Stimulated activated CD4-positive, alpha-beta T cell treated with anti-CD3 and anti-CD28 coated beads, Interleukin-4, amount 100 ng/mL, for 4 hours (primary cell): ENCODE results near the gene TEX10.
"Not testable (repeated sequence)": the region's sequence is repeated elsewhere in the genome, so short reads cannot be mapped to it uniquely, and the experiment has no call there.

ENCODE experiments used
- DNase-seq, 2 experiments: peaks; one replicate each; pipeline ENCODE4 v3.0.0-alpha.2; 2020

The TEX10 gene

DNA sequence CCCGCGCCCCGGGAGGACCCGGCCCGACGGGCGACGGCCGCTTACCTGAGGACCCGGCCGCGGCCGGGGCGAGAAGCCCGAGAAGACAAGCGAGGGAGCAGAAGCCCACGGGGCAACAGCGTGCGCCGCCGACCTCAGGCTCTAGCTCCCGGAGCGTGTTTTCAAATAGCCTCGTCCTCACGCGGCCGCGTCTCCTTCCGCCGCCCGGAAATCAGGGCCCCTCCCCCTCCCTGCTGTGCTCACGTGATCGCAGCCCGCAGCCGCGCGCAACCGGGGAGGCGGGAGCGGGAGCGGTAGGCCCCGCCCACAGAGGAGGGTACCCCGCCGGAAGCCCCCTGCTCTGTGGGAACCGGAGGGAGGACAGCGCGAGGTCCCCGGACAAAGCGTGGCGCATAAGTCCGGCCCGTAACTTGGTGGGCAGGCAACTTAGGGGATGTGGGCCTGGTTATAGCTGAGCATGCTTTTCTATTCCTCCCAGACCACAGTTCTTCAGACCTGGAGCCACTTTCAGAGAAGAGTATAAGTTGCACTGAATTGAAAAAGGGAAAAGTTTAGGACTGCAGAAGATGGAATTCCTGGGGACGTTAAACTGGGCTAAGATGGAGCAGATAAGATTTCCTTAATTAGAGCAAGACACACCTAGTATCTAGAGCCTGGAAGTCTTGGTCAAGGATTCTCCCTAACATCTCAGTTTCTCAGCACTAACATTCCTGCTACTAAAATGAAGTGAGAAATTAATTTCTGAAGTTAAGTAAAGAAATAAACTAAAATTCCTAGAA, at the start of gene TEX10:
TEX10 (minus strand) TSS at position 216 of the 779 bp plus-strand sequence. CDS start 3,579 bp downstream, outside the sequence.
- peak; percentile 84 to 88 for DNase-seq

DNA sequence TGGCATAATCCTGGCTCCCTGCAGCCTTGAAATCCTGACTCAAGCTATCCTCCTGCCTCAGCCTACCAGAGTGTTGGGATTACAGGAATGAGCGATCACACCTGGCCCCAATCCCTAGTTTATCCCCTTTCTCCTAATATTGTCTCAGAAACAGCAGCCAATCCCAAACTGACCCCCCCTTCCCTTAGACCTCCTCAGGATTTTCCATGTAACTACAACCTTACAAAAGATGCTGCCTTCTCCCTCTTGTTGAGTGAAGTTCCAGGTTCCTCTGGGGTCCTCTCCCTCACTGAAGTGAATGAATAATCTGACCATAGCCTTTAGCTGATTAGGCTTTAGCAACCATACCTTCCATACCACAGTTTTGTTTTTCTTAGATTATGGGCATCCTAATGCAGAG, 48.3 kb upstream of the TEX10 start:
- DNase-seq = no peak

GRCh38 chr9:100397529-100398266, 45.0 kb upstream of the TEX10 start:
- no peak for DNase-seq

DNA sequence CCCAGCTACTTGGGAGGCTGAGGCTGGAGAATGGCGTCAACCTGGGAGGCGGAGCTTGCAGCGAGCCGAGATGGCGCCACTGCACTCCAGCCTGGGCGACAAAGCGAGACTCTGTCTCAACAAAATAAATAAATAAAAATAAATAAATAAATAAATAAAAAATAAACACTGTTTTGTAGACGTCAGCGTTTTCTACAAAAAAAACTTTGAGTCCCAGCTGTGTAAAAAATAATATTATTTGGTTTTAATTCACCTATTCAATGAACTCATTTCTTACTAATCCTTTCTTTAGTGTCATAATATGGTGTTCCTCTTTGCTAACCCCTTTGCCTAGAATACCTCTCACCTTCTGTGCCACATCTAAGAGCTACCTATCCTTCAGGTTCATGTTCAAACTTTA, 44.0 kb upstream of the TEX10 start:
- no peak for DNase-seq

GRCh38 chr9:100394816-100395215, 42.1 kb upstream of the TEX10 start:
- no peak for DNase-seq

- DNase-seq = no peak
Observed at GRCh38 chr9:100394032-100394695, 41.4 kb upstream of the TEX10 start.

DNA sequence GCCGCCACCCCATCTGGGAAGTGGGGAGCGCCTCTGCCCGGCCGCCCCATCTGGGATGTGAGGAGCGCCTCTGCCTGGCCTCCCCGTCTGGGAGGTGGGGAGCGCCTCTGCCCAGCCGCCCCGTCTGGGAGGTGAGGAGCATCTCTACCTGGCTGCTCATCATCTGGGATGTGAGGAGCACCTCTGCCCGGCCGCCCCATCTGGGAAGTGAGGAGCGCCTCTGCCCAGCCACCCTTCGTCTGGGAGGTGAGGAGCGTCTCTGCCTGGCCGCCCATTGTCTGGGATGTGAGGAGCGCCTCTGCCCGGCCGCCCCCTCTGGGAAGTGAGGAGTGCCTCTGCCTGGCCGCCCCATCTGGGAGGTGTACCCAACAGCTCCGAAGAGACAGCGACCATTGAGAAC, 40.2 kb upstream of the TEX10 start:
- not testable (repeated sequence) for DNase-seq

DNA sequence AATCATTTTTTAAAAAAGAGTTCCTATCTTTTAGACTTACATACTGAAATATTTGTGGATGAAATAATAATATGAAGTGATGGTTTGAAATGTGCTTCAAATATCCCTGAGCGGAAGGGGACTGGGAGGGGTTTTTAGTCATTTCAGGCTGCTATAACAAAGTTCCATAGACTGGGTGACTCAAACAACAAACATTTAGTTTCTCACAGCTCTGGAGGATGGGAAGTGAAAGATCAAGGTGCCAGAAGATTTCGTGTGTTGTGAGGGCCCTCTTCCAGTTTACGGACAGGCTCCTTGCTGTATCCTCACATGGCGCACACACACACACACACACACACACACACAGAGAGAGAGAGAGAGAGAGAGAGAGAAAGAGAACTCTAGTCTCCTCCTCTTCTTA, 27.1 kb upstream of the TEX10 start:
- DNase-seq = no peak

GRCh38 chr9:100377015-100377414, 24.3 kb upstream of the TEX10 start:
- no peak for DNase-seq

DNA sequence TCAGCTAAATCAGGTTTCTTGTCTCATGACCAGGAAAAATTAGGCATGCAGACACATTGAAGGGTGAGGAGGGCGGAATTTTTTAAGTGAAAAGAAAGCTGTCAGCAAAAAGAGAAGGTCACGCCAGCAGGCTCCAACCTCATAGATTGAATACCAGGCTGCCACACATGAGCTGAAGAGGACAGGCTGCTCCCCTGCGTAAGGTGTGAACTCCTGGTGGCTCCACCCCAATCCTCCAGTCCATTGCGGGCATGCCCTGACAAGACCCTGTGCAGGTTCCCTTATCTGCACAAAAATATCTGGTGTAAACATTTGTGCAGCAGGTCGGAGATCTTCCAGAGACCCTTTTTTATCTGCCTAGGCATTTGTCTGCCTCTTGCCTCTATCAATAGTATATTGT, 22.9 kb upstream of the TEX10 start:
- no peak for DNase-seq

- no peak for DNase-seq
Observed at GRCh38 chr9:100372648-100373047, 19.9 kb upstream of the TEX10 start.

DNA sequence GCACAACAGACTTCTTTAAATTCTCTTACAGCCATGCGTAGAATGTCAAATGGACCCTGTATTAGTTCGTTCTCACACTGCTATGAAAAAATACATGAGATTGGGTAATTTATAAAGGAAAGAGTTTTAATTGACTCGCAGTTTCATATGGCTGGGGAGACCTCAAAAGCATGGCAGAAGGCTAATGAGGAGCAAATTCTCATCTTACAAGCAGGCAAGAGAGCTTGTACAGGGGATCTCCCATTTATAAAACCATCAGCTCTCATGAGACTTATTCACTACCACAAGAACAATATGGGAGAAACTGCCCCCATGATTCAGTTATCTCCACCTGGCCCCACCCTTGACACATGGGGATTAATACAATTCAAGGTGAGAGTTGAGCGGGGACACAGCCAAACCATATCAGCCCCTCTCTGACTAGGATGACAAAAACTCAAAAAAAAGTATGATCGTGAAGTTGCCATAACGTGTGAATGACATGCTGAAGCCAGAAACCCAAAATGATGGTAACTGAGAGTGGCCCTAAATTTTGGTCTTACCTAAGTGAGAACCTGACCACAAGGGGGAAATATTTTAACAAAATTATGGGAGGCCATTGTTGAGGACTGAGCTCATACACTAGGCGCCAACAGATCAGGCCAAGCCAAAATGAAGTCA, 17.5 kb upstream of the TEX10 start:
- no peak for DNase-seq

GRCh38 chr9:100368672-100369071, 15.9 kb upstream of the TEX10 start:
- DNase-seq = no peak

GRCh38 chr9:100366121-100366520, 13.4 kb upstream of the TEX10 start:
- DNase-seq = no peak

DNA sequence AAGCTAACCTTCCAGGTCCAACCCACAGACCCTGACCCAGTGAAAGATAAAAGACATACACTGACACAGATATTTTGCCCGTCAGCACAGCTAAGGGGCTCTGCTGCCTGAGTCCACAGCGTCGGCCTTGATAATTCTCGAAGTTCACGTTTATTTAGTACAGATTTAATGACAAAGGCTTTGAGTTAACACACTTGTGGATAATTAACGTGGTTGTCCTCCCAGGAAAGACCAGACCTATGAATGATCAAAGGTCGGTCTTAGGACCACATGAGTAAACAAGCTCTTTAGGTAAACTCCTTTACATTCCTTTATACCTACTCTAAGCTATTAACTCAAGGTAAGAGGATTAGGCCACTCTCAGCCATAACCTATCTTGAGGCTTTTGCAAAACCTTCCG, 11.3 kb upstream of the TEX10 start:
- DNase-seq = no peak

DNA sequence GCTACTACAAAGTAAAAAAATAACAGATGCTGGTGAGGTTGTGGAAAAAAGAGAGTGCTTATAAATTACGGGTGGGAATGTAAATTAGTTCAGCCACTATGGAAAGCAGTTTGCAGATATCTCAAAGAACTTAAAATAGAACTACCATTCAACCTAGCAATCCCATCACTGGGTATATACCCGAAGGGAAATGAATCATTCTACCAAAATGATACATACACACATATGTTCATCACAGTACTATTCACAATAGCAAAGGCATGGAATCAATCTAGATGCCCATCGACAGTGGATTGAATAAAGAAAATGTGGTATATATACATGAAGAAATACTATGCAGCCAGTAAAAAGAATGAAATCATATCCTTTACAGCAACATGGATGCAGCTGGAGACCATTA, 6.3 kb upstream of the TEX10 start:
- no peak for DNase-seq

DNA sequence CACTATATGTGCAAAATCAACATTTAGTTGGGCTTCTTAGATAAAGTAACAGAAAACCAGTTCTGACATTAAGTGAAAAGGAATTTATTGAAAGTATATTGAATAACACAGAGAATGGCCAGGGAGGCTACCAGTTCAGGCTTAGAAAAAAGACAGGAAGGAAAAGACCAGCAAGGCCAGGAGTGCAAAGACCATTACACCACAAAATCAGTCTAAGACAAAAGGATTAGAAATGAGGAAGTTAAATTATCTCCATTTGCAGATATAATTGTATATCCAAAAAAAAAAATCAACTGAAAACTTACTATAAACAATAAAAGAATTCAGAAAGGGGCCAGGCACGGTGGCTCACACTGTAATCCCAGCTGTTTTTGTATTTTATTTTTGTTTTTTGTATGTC, 4.8 kb upstream of the TEX10 start:
- DNase-seq = no peak

DNA sequence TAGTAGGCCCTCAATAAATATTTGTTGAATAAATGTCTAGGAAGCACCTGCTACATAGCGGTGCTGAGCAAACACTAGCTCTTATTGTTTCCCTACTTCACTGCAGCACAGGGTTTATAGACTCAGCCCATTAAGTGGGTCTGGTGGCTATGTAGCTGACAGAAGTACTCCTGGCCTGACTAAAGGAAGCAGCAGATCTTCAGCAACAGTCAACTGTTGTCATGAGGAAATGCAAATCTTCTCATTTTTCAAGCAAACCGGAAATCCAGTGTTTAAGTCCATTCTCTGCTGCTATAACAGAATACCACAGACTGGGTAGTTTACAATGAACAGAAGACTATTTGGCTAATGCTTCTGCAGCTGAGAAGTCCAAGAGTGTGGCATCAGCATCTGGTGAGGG, 2.8 kb upstream of the TEX10 start:
- DNase-seq = no peak

DNA sequence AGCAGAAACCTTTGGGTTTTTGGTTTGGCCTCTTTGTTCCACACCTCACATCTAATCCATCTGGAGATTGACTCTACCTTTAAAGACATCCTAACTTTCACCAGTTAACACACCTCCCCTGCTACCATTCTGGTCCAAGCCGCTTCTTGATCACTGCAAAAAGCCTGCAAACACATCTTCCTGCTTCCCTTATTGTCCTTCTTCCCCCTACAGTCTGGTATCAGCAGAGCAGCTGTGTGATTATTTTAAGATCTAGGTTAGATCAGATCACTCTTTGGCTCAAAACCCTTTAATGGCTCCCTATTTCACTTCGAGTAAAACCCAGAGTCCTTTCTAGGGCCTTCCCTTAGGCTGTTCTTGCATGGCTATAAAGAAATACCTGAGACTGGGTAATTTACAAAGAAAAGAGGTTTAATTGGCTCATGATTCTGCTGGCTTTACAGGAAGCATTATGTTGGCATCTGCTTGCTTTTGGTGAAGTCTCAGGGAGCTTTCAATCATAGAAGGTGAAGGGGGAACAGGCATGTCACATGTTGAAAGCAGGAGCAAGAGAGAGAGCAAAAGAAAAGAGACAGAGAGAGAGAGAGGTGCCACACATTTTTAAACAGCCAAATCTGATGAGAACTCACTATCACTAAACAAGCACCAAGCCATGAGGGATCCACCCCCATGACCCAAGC, 1.5 kb upstream of the TEX10 start:
- no peak for DNase-seq

- peak; percentile 1 to 25 for DNase-seq
Observed at GRCh38 chr9:100352201-100352726, 478 bp downstream of the TEX10 start.

DNA sequence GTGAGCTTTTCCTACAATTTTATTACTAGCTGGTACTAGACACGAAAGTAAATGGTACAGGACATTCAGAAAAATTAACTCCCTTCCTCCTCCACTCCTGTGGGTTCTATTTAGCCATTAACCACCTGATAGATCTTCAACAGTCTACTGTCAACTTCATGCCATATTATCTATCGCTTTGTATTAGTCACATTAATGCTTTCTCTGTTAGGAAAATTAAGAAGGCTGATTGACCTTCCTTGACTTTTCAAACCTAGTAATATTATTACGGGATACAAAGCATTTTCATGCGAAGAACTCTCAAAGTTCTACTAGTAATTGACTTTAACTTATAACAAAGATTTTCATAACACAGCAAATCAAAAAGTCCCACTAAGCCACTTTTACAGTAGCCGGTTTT, 1.2 kb downstream of the TEX10 start:
- DNase-seq = no peak

DNA sequence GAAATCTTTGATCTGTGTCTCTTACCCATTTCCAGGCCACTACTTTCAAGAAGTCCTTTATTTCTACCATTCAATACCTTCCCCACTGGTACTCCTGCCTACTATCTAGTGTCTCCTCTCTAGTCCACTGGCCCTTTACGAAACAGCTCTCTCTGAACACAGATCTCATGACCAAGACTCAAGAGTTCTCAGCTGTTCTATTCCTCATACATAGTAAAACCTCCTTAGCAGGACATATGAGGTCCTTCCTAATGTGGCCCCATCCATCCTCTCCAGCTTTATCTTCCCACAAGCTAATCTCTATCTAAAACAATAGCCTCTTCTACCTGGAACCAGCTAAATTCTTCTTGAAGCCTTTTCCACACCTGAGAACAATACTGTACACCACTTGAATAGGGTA, 2.6 kb downstream of the TEX10 start:
- no peak for DNase-seq

DNA sequence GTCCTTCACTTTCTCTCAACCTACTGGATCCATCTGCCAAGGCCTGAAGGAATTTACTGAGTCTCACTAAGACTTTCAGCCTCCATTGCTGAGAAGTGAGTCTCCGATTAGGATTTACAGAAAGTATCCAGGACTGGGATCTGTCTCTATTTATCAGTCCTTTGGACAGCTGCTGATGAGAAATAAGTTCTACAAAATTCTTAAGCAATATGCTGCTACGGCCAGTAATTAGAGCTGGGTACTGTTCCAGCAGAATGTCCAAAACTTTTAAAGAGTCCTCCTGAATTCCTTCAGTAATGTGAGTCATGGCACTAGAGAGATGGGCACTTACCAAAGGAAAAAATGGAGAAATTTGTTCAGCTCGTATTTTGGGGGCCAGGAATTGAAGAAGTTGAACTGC, 5.9 kb downstream of the TEX10 start:
- no peak for DNase-seq
